ENCODE results near the gene LDLRAD1. TPM values are rescaled to one million over a fixed set of nuclear protein-coding genes. Genes with fewer than 3 reads are reported as not detected.

Gene LDLRAD1
- total and polyA plus RNA-seq, 2 of the 13 experiments (the other 11 are each of a cell fraction or from before 2014, with no cell fraction given), result 2.5 to 14.0 TPM

GRCh38 chr1:54013393-54014008 lies 4.5 kb downstream of the LDLRAD1 start (continued):
- TF ChIP-seq NR2F1 (CRISPR knock-in tag; IDR thresholded peaks at IDR 0.05) (no peak), SIN3B (IDR thresholded peaks at IDR 0.05; ENCODE audit: low read length) (no peak), AHDC1 (CRISPR knock-in tag; IDR thresholded peaks at IDR 0.05; ENCODE audit: borderline replicate concordance) (no peak), ZNF569 (CRISPR knock-in tag; IDR thresholded peaks at IDR 0.05; ENCODE audit: borderline replicate concordance) (no peak), RARA (CRISPR knock-in tag; IDR thresholded peaks at IDR 0.05) (peak; percentile 51; the same call in 1 of the 2 replicates), KLF6 (CRISPR knock-in tag; IDR thresholded peaks at IDR 0.05) (no peak), FOXK1 (CRISPR knock-in tag; IDR thresholded peaks at IDR 0.05; ENCODE audit: borderline replicate concordance, low read depth) (no peak), PAWR (CRISPR knock-in tag; IDR thresholded peaks at IDR 0.05; ENCODE audit: borderline replicate concordance) (no peak), ZNF883 (CRISPR knock-in tag; IDR thresholded peaks at IDR 0.05; ENCODE audit: not compliant biosample characterization) (no peak), ZBTB49 (CRISPR knock-in tag; IDR thresholded peaks at IDR 0.05; ENCODE audit: borderline replicate concordance) (no peak), ZNF552 (CRISPR knock-in tag; IDR thresholded peaks at IDR 0.05; ENCODE audit: borderline replicate concordance) (no peak), NFAT5 (CRISPR knock-in tag; IDR thresholded peaks at IDR 0.05) (no peak), ZFP41 (CRISPR knock-in tag; IDR thresholded peaks at IDR 0.05; ENCODE audit: borderline replicate concordance) (no peak), ZNF547 (CRISPR knock-in tag; IDR thresholded peaks at IDR 0.05) (no peak), ZNF235 (CRISPR knock-in tag; IDR thresholded peaks at IDR 0.05; ENCODE audit: borderline replicate concordance) (peak; percentile 64; the same call in 1 of the 2 replicates), XRCC5 (optimal IDR thresholded peaks at IDR 0.05; ENCODE audit: low read length) (peak; percentile 23)

All from HepG2 (cell line).